AG10803 (cell line): ENCODE data around the gene ATF4.

ENCODE experiments used
- DNase-seq: peaks from one replicate; pipeline ENCODE4 v3.0.0; 2010; ENCODE audit warnings: low read depth
- H3K4me3 ChIP-seq: 2 replicates; pipeline ENCODE4 v1.5.1; 2011; ENCODE audit warnings: mild to moderate bottlenecking, low read length, control low read depth
- CTCF ChIP-seq: conservative IDR thresholded peaks from 2 replicates; pipeline ENCODE4 v1.5.1; 2011; ENCODE audit warnings: mild to moderate bottlenecking, low read length, control low read depth, inconsistent platforms

ATF4 gene

GRCh38 chr22:39562839-39563489 lies 42.6 kb downstream of the ATF4 start:
- no peak for TF ChIP-seq CTCF
- DNase-seq = no peak
- no peak overlapping the region for H3K4me3 ChIP-seq

GRCh38 chr22:39563571-39564428 lies 43.4 kb downstream of the ATF4 start:
- DNase-seq = no peak
- no peak for TF ChIP-seq CTCF

DNA sequence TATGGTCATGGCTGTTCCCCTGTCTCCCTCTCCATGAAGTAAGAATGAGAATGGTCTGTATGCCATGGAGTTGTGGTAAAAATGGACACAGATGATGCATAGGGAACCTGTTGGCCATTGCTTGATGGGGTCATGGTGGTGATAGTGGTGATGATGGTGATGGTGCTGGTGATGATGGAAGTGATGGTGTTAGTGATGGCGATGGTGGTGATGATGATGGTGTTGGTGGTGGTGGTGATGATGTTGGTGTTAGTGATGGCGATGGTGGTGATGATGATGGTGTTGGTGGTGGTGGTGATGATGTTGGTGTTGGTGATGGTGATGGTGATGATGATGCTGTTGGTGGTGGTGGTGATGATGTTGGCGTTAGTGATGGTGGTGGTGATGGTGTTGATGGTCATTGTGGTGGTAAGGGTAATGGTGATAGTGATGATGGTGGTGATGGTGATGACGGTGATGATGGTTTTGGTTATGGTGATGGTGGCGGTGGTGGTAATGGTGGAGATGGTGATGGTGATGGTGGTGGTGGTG lies 45.1 kb downstream of the ATF4 start:
- no peak for DNase-seq
- TF ChIP-seq CTCF = no peak
- H3K4me3 ChIP-seq = no peak overlapping the region

More at GRCh38 chr22:39563571-39564428, 43.4 kb downstream of the ATF4 start:
- no peak overlapping the region for H3K4me3 ChIP-seq

DNA sequence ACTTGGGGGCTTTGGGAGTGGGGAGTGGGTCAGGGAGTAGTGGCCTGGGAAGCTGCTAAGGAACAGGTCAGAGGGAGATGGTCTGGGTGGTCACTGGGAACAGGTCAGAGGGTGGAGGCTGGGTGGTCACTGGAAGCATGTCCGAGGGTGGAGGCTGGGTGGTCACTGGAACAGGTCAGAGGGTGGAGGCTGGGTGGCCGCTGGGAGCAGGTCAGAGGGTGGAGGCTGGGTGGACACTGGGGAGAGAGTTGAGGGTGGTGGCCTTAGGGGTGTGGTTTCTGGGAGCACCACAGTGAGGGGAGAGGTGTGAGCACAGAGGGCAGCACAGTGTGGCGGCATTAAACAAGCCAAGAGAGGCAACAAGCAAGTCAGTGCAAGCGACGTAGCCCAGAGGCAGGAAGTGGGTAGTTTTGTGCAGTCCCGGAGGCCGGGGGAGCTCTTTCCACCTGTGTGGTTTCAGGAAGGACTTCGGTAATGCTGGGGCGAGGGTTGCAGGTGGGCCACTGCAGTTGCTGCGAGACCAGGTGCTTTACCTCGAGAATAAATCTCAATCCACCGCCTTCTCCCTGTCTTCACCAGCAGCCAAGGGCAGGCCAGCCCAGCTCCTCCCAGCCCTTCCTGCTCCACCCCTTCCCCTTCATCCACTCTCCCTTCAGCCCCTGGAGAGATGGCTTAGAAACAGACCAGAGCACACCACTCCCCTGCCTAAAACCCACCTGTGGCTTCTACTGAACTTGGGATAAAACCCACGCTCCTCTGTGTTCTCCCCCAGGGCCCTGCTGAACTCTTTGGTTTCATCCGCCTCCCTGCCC lies 47.0 kb downstream of the ATF4 start:
- DNase-seq = no peak
- no peak for TF ChIP-seq CTCF
- no peak overlapping the region for H3K4me3 ChIP-seq

GRCh38 chr22:39568278-39568981 lies 48.1 kb downstream of the ATF4 start:
- no peak for DNase-seq
- no peak for TF ChIP-seq CTCF
- no peak overlapping the region for H3K4me3 ChIP-seq

GRCh38 chr22:39569066-39569465 lies 48.7 kb downstream of the ATF4 start:
- DNase-seq = no peak
- H3K4me3 ChIP-seq = no peak overlapping the region
- no peak for TF ChIP-seq CTCF
